Thyroid gland (tissue), 4 donors: Measurements from ENCODE around the gene SEMA4D. TPM values are rescaled to one million over a fixed set of nuclear protein-coding genes. Genes with fewer than 3 reads are reported as not detected.

Experiments
- DNase-seq, 2 donors: peaks; one replicate each; pipeline ENCODE4 v3.0.0-alpha.2; 2019
- H3K27ac ChIP-seq, 3 donors: fragments of 200-600 bp; sonication (generic); 1 replicate in 2 of 3; 2 replicates in 1 of 3; pipeline ENCODE4 v1.5.1; 2016 to 2019; ENCODE audit warnings: mild to moderate bottlenecking in 1 of 3, moderate library complexity in 1 of 3
- H3K27me3 ChIP-seq: fragments of 200-600 bp; sonication (generic); one replicate; pipeline ENCODE4 v1.5.1; 2019
- H3K36me3 ChIP-seq, 2 donors: fragments of 200-600 bp; sonication (generic); one replicate each; pipeline ENCODE4 v1.5.1; 2016 to 2019
- H3K4me1 ChIP-seq, 2 donors: fragments of 200-600 bp; sonication (generic); one replicate each; pipeline ENCODE4 v1.5.1; 2017 to 2019
- H3K4me3 ChIP-seq, 3 donors: fragments of 200-600 bp; sonication (generic); replicated peaks in 1 of 3; 1 replicate in 2 of 3; 2 replicates in 1 of 3; pipeline ENCODE4 v1.5.1; 2016; ENCODE audit warnings: mild to moderate bottlenecking in 1 of 3
- H3K9me3 ChIP-seq: fragments of 200-600 bp; sonication (generic); one replicate; pipeline ENCODE4 v1.5.1; 2017
- CTCF ChIP-seq, 6 experiments: fragments of 200-600 bp in 3 of 6; fragments of 450-650 bp in 3 of 6; sonication (generic) in 3 of 6; IDR thresholded peaks; one replicate each; pipeline ENCODE4 v1.5.1; 2016 to 2019; ENCODE audit warnings: antibody characterized with exemption in 6 of 6, mild to moderate bottlenecking in 2 of 6, inconsistent platforms in 1 of 6, moderate library complexity in 1 of 6
- POLR2A ChIP-seq, 2 donors: fragments of 450-650 bp; IDR thresholded peaks; one replicate each; pipeline ENCODE4 v1.6.1; 2017; ENCODE audit warnings: antibody characterized with exemption in 2 of 2, mild to moderate bottlenecking in 2 of 2, moderate library complexity in 1 of 2
- WGBS, 2 donors: methylation state at CpG; one replicate each; pipeline ENCODE4 v1.1.5; 2017; 5-methylcytosine and 5-hydroxymethylcytosine counted together
- intact Hi-C: fragments of 100-400 bp; cut with DNase I; formaldehyde crosslinking; loops from one replicate; pipeline ENCODE4 v1.15.1; 2023
- total RNA-seq, 4 donors: library from RNA; depleted of rRNA; stranded (reverse); fragments of >200 nt; gene quantifications; one replicate each; pipeline ENCODE4 v1.2.3, GENCODE V29; 2016

SEMA4D gene
- total RNA-seq, 4 donors from 2014 or later, result 19.9 to 29.6 (median 28.9) TPM

- H3K27ac ChIP-seq, result no peak overlapping the region
- intact Hi-C loops, result loop anchor here (10.0 kb wide), 1 partner anchor 174 kb away; no protein-coding TSS in a partner anchor
- WGBS, 2 donors, result 83 to 95% methylated on average over 6 of the region's 6 CpGs
These were observed 127.3 kb downstream of the SEMA4D start for GRCh38 chr9:89370593-89370992.

GRCh38 chr9:89368978-89369377 lies 128.9 kb downstream of the SEMA4D start:
- Histone ChIP-seq H3K4me3 (no peak overlapping the region), H3K9me3 (no peaks in the 10 kb centered on the region), H3K27ac (no peak overlapping the region), H3K36me3 (no peaks in the 10 kb centered on the region), H3K4me1 (peaks cover 7 to 10% of the 10 kb centered on the region in 2 donors), H3K27me3 (no peaks in the 10 kb centered on the region)
- intact Hi-C loops, result no loop called here
- no peak for TF ChIP-seq CTCF (IDR thresholded peaks at IDR 0.05)
- TF ChIP-seq POLR2A (IDR thresholded peaks at IDR 0.05), result no peak
- WGBS, 2 donors, result 77 to 89% methylated on average over 8 of the region's 8 CpGs
- DNase-seq, result no peak

More at GRCh38 chr9:89370593-89370992, 127.3 kb downstream of the SEMA4D start:
- no peak overlapping the region for H3K4me3 ChIP-seq
- H3K4me1 ChIP-seq, result peaks cover 14 to 20% of the 10 kb centered on the region in 2 donors
- H3K36me3 ChIP-seq, result no peaks in the 10 kb centered on the region
- no peaks in the 10 kb centered on the region for H3K9me3 ChIP-seq
- no peak for TF ChIP-seq CTCF (IDR thresholded peaks at IDR 0.05)
- TF ChIP-seq POLR2A (IDR thresholded peaks at IDR 0.05), result no peak
- H3K27me3 ChIP-seq, result no peaks in the 10 kb centered on the region
- DNase-seq, result no peak

GRCh38 chr9:89368550-89368949 lies 129.4 kb downstream of the SEMA4D start:
- H3K36me3 ChIP-seq, result no peaks in the 10 kb centered on the region
- H3K27ac ChIP-seq, result no peak overlapping the region
- peaks cover 7 to 10% of the 10 kb centered on the region in 2 donors for H3K4me1 ChIP-seq
- H3K9me3 ChIP-seq, result no peaks in the 10 kb centered on the region
- intact Hi-C loops, result no loop called here
- no peak overlapping the region for H3K4me3 ChIP-seq
- DNase-seq, result peak; percentile 82 to 90
- TF ChIP-seq POLR2A (IDR thresholded peaks at IDR 0.05) (no peak), CTCF (IDR thresholded peaks at IDR 0.05) (no peak)
- WGBS, 2 donors, result 46 to 71% methylated on average over 4 to 7 of the region's 7 CpGs
- H3K27me3 ChIP-seq, result no peaks in the 10 kb centered on the region

- intact Hi-C loops, result no loop called here
- no peak overlapping the region for H3K27ac ChIP-seq
- no peak overlapping the region for H3K4me3 ChIP-seq
- peaks cover 7 to 10% of the 10 kb centered on the region in 2 donors for H3K4me1 ChIP-seq
- TF ChIP-seq CTCF (IDR thresholded peaks at IDR 0.05) (no peak), POLR2A (IDR thresholded peaks at IDR 0.05) (no peak)
- DNase-seq, result no peak
- no peaks in the 10 kb centered on the region for H3K9me3 ChIP-seq
- no peaks in the 10 kb centered on the region for H3K36me3 ChIP-seq
- H3K27me3 ChIP-seq, result no peaks in the 10 kb centered on the region
- 81 to 98% methylated on average over 9 of the region's 14 CpGs for WGBS, 2 donors
These were observed 130.0 kb downstream of the SEMA4D start for GRCh38 chr9:89367726-89368437.

- Histone ChIP-seq H3K9me3 (no peaks in the 10 kb centered on the region), H3K4me1 (peaks cover 7 to 10% of the 10 kb centered on the region in 2 donors), H3K27ac (no peak overlapping the region), H3K4me3 (no peak overlapping the region), H3K36me3 (peaks cover 0 to under 1% of the 10 kb centered on the region in 2 donors), H3K27me3 (no peaks in the 10 kb centered on the region)
- 94 to 96% methylated on average over 2 to 4 of the region's 4 CpGs for WGBS, 2 donors
- TF ChIP-seq CTCF (IDR thresholded peaks at IDR 0.05) (no peak), POLR2A (IDR thresholded peaks at IDR 0.05) (no peak)
- intact Hi-C loops, result no loop called here
- DNase-seq, result no peak
These were observed 130.6 kb downstream of the SEMA4D start for GRCh38 chr9:89367281-89367680.
